GM12874 (cell line): ENCODE results near the gene PROK2.

Experiments used
- CTCF ChIP-seq: IDR thresholded peaks from 2 replicates; pipeline ENCODE4 v1.5.1; 2011; ENCODE audit warnings: low read depth, mild to moderate bottlenecking, control low read depth, low read length, moderate library complexity; ENCODE audit not compliant: insufficient read depth

The PROK2 gene

GRCh38 chr3:71733319-71733718 lies 51.6 kb downstream of the PROK2 start:
- no peak for TF ChIP-seq CTCF

GRCh38 chr3:71732637-71733036 lies 52.3 kb downstream of the PROK2 start:
- no peak for TF ChIP-seq CTCF

- TF ChIP-seq CTCF, result no peak
These were observed 56.2 kb downstream of the PROK2 start for GRCh38 chr3:71728632-71729342.

- no peak for TF ChIP-seq CTCF
These were observed 58.8 kb downstream of the PROK2 start for GRCh38 chr3:71726146-71726545.

- TF ChIP-seq CTCF, result no peak
These were observed 59.5 kb downstream of the PROK2 start, which contains the start of gene EIF4E3 for GRCh38 chr3:71725271-71725991. Gene EIF4E3, minus strand, starts transcription at chr3:71725402. Its CDS starts 35 bp downstream, at chr3:71725367.

- no peak for TF ChIP-seq CTCF
These were observed 60.2 kb downstream of the PROK2 start for GRCh38 chr3:71724584-71725270.

- no peak for TF ChIP-seq CTCF
These were observed 60.8 kb downstream of the PROK2 start for GRCh38 chr3:71724171-71724453.
